HEK293 (cell line): ENCODE results near the gene CELF4.

Source experiments
- CTCF ChIA-PET: fragments of 350-600 bp; formaldehyde crosslinking; extraction: SDS; loops from one replicate; lab custom pipeline; 2021; ENCODE audit warnings: antibody characterized with exemption; lab: Yijun Ruan, JAX
- POLR2A ChIA-PET: fragments of 300-600 bp; formaldehyde crosslinking; extraction: SDS; loops from one replicate; lab custom pipeline; 2020; ENCODE audit warnings: antibody characterized with exemption, inconsistent platforms; lab: Yijun Ruan, JAX
- H3K27ac ChIP-seq: fragments of 200-500 bp; sonication (Bioruptor generic); 2 replicates; pipeline ENCODE4 v1.5.1; 2014; ENCODE audit warnings: low read depth, low read length, control low read depth, inconsistent platforms; ENCODE audit errors: extremely low read depth
- H3K36me3 ChIP-seq, 2 experiments: fragments of 200-500 bp in 1 of 2; sonication (Bioruptor generic) in 1 of 2; 1 replicate in 1 of 2; 2 replicates in 1 of 2; pipeline ENCODE4 v1.5.1; 2014 to 2017; ENCODE audit warnings: inconsistent platforms in 2 of 2, low read length in 2 of 2; ENCODE audit not compliant: control insufficient read depth in 2 of 2, insufficient read depth in 1 of 2
- H3K4me1 ChIP-seq: fragments of 200-500 bp; sonication (Bioruptor generic); 2 replicates; pipeline ENCODE4 v1.5.1; 2014; ENCODE audit warnings: mild to moderate bottlenecking, low read length, inconsistent platforms; ENCODE audit not compliant: control insufficient read depth, insufficient read depth
- H3K4me3 ChIP-seq: 2 replicates; pipeline ENCODE4 v1.5.1; 2011; ENCODE audit warnings: low read depth, mild to moderate bottlenecking, control low read depth, low read length, moderate library complexity
- H3K9me3 ChIP-seq: fragments of 200-500 bp; sonication (Bioruptor generic); 2 replicates; pipeline ENCODE4 v1.5.1; 2014; ENCODE audit warnings: low read depth, low read length, inconsistent platforms; ENCODE audit not compliant: control insufficient read depth, insufficient read depth
- EGR2 ChIP-seq: fragments of 450-650 bp; formaldehyde crosslinking; IDR thresholded peaks from 2 replicates; pipeline ENCODE4 v1.5.1; 2016; ENCODE audit warnings: low read depth, missing biosample characterization, missing genetic modification characterization
- INSM2 ChIP-seq: fragments of 450-650 bp; formaldehyde crosslinking; IDR thresholded peaks from 2 replicates; pipeline ENCODE4 v1.5.1; 2016; ENCODE audit warnings: missing biosample characterization, missing genetic modification characterization
- KLF16 ChIP-seq: fragments of 450-650 bp; formaldehyde crosslinking; IDR thresholded peaks from 2 replicates; pipeline ENCODE4 v1.5.1; 2017; ENCODE audit warnings: missing biosample characterization, missing genetic modification characterization
- OSR2 ChIP-seq: fragments of 450-650 bp; formaldehyde crosslinking; IDR thresholded peaks from 2 replicates; pipeline ENCODE4 v1.5.1; 2016; ENCODE audit warnings: missing biosample characterization, missing genetic modification characterization
- PBX3 ChIP-seq: sonication (generic); formaldehyde crosslinking; IDR thresholded peaks from 2 replicates; pipeline ENCODE4 v1.8.1; 2022; ENCODE audit warnings: mild to moderate bottlenecking, moderate library complexity, missing genetic modification reagents
- TRIM28 ChIP-seq: IDR thresholded peaks from 2 replicates; pipeline ENCODE4 v1.6.1; 2011; ENCODE audit warnings: low read length, control low read depth, borderline replicate concordance
- ZFHX2 ChIP-seq: fragments of 450-650 bp; formaldehyde crosslinking; conservative IDR thresholded peaks from 2 replicates; pipeline ENCODE4 v1.5.1; 2016; ENCODE audit warnings: missing biosample characterization, missing genetic modification characterization
- ZIC2 ChIP-seq: fragments of 450-650 bp; formaldehyde crosslinking; IDR thresholded peaks from 2 replicates; pipeline ENCODE4 v1.5.1; 2016; ENCODE audit warnings: missing biosample characterization, missing genetic modification characterization
- ZNF148 ChIP-seq: fragments of 450-650 bp; formaldehyde crosslinking; IDR thresholded peaks from 2 replicates; pipeline ENCODE4 v1.5.0; 2017; ENCODE audit warnings: missing biosample characterization, missing genetic modification characterization, borderline replicate concordance
- ZNF18 ChIP-seq: fragments of 450-650 bp; formaldehyde crosslinking; IDR thresholded peaks from 2 replicates; pipeline ENCODE4 v1.5.1; 2016; ENCODE audit warnings: missing biosample characterization, missing genetic modification characterization
- ZNF202 ChIP-seq: fragments of 450-650 bp; formaldehyde crosslinking; IDR thresholded peaks from 2 replicates; pipeline ENCODE4 v1.5.1; 2016; ENCODE audit warnings: missing biosample characterization, missing genetic modification characterization, borderline replicate concordance
- ZNF362 ChIP-seq: fragments of 450-650 bp; formaldehyde crosslinking; IDR thresholded peaks from 2 replicates; pipeline ENCODE4 v1.5.1; 2016; ENCODE audit warnings: missing biosample characterization, missing genetic modification characterization
- ZNF404 ChIP-seq: fragments of 450-650 bp; formaldehyde crosslinking; IDR thresholded peaks from 2 replicates; pipeline ENCODE4 v1.5.1; 2017; ENCODE audit warnings: missing biosample characterization, missing genetic modification characterization
- ZNF473 ChIP-seq: fragments of 450-650 bp; formaldehyde crosslinking; IDR thresholded peaks from 2 replicates; pipeline ENCODE4 v1.5.1; 2017; ENCODE audit warnings: missing biosample characterization, missing genetic modification characterization
- ZNF561 ChIP-seq: fragments of 450-650 bp; IDR thresholded peaks from 2 replicates; pipeline ENCODE4 v1.5.1; 2018; ENCODE audit warnings: missing biosample characterization, missing genetic modification characterization, borderline replicate concordance
- ZNF623 ChIP-seq: fragments of 450-650 bp; formaldehyde crosslinking; IDR thresholded peaks from 2 replicates; pipeline ENCODE4 v1.5.1; 2016; ENCODE audit warnings: missing biosample characterization, missing genetic modification characterization
- ZNF626 ChIP-seq: fragments of 450-650 bp; sonication (Bioruptor Pico); formaldehyde crosslinking; IDR thresholded peaks from 2 replicates; pipeline ENCODE4 v1.5.1; 2018; ENCODE audit warnings: missing biosample characterization, missing genetic modification characterization, inconsistent platforms
- ZNF658 ChIP-seq: fragments of 450-650 bp; formaldehyde crosslinking; IDR thresholded peaks from 2 replicates; pipeline ENCODE4; 2016; ENCODE audit warnings: missing biosample characterization, missing genetic modification characterization
- ZNF704 ChIP-seq: fragments of 450-650 bp; formaldehyde crosslinking; IDR thresholded peaks from 2 replicates; pipeline ENCODE4 v1.5.1; 2016; ENCODE audit warnings: missing biosample characterization, missing genetic modification characterization
- ZNF76 ChIP-seq: fragments of 450-650 bp; formaldehyde crosslinking; IDR thresholded peaks from 2 replicates; pipeline ENCODE4; 2016; ENCODE audit warnings: low read depth, missing biosample characterization, missing genetic modification characterization, borderline replicate concordance
- ZNF785 ChIP-seq: fragments of 450-650 bp; formaldehyde crosslinking; IDR thresholded peaks from 2 replicates; pipeline ENCODE4 v1.5.1; 2016; ENCODE audit warnings: missing biosample characterization, missing genetic modification characterization
- ZNF843 ChIP-seq: fragments of 450-650 bp; formaldehyde crosslinking; IDR thresholded peaks from 2 replicates; pipeline ENCODE4 v1.5.1; 2016; ENCODE audit warnings: missing biosample characterization, missing genetic modification characterization
- ZSCAN18 ChIP-seq: fragments of 450-650 bp; formaldehyde crosslinking; IDR thresholded peaks from 2 replicates; pipeline ENCODE4 v1.5.1; 2016; ENCODE audit warnings: missing biosample characterization, missing genetic modification characterization

Gene CELF4

GRCh38 chr18:37492952-37493351 is 72.6 kb downstream of the CELF4 start (continued):
- TF ChIP-seq ZNF18 (no peak), ZNF202 (tag by site-specific recombination) (no peak), EGR2 (peak; percentile 19; the same call in 1 of the 2 replicates), ZFHX2 (tag by site-specific recombination) (0 out of 2 replicates have a peak, but pooled peaks have one; percentile 9), ZSCAN18 (tag by site-specific recombination) (no peak), ZNF473 (tag by site-specific recombination) (no peak), ZNF76 (tag by site-specific recombination) (no peak), ZNF623 (tag by site-specific recombination) (no peak), TRIM28 (no peak), ZIC2 (tag by site-specific recombination) (0 out of 2 replicates have a peak, but pooled peaks have one; percentile 11), ZNF785 (tag by site-specific recombination) (no peak), OSR2 (tag by site-specific recombination) (no peak), ZNF843 (tag by site-specific recombination) (no peak)

GRCh38 chr18:37491526-37491925 is 74.1 kb downstream of the CELF4 start:
- no peaks in the 10 kb centered on the region for H3K36me3 ChIP-seq
- ChIA-PET CTCF (no interaction called here), POLR2A (no interaction called here)
- no peak overlapping the region for H3K27ac ChIP-seq
- no peaks in the 10 kb centered on the region for H3K4me1 ChIP-seq
- H3K9me3 ChIP-seq: no peaks in the 10 kb centered on the region
- H3K4me3 ChIP-seq: no peak overlapping the region
- no peak for TF ChIP-seq INSM2 (tag by site-specific recombination)
- no peak for TF ChIP-seq ZNF704 (tag by site-specific recombination)
- no peak for TF ChIP-seq ZNF626 (tag by site-specific recombination)
- TF ChIP-seq ZNF362 (tag by site-specific recombination): no peak
- no peak for TF ChIP-seq KLF16 (tag by site-specific recombination)
- TF ChIP-seq ZNF561 (tag by site-specific recombination): no peak
- no peak for TF ChIP-seq ZNF148 (tag by site-specific recombination)
- no peak for TF ChIP-seq PBX3
- TF ChIP-seq ZNF658 (tag by site-specific recombination): no peak
- no peak for TF ChIP-seq TRIM28
- no peak for TF ChIP-seq ZNF404 (tag by site-specific recombination)
